GM12878 (cell line): ENCODE results near the gene STXBP2. TPM values are rescaled to one million over a fixed set of nuclear protein-coding genes. Genes with fewer than 3 reads are reported as not detected.
A peak's percentile ranks its signal among the peaks of the same experiment; 100 is the strongest.

ENCODE experiments used
- CHD1 ChIP-seq: IDR thresholded peaks from 2 replicates; pipeline ENCODE4 v1.6.1; 2012; ENCODE audit warnings: low read depth, low read length, improper control_type of control experiment
- CHD2 ChIP-seq: IDR thresholded peaks from 2 replicates; pipeline ENCODE4 v1.6.1; 2011; ENCODE audit warnings: low read depth, low read length, improper control_type of control experiment, borderline replicate concordance
- EZH2 ChIP-seq: IDR thresholded peaks from 2 replicates; pipeline ENCODE4 v1.6.1; 2012; ENCODE audit warnings: low read depth, mild to moderate bottlenecking, control low read depth, inconsistent platforms, low read length, borderline replicate concordance; ENCODE audit not compliant: control insufficient read depth
- IRF4 ChIP-seq: IDR thresholded peaks from 2 replicates; pipeline ENCODE4 v1.6.1; 2011; ENCODE audit warnings: low read depth, low read length
- PAX5 ChIP-seq: IDR thresholded peaks from 2 replicates; pipeline ENCODE4 v1.6.1; 2011; ENCODE audit warnings: low read depth, low read length, borderline replicate concordance
- RFX5 ChIP-seq: IDR thresholded peaks from 2 replicates; pipeline ENCODE4 v1.6.1; 2011; ENCODE audit warnings: low read depth, low read length, improper control_type of control experiment
- SIX5 ChIP-seq: IDR thresholded peaks from 2 replicates; pipeline ENCODE4 v1.6.1; 2011; ENCODE audit warnings: mild to moderate bottlenecking, low read depth, low read length, moderate library complexity; ENCODE audit not compliant: severe bottlenecking
- SMC3 ChIP-seq: IDR thresholded peaks from 2 replicates; pipeline ENCODE4 v1.6.1; 2011; ENCODE audit warnings: low read length, improper control_type of control experiment, borderline replicate concordance
- SREBF2 ChIP-seq: IDR thresholded peaks from 2 replicates; pipeline ENCODE4 v1.6.1; 2012; ENCODE audit warnings: mild to moderate bottlenecking, low read length
- polyA plus RNA-seq, 11 experiments: library from polyadenylated mRNA; depleted of rRNA in 4 of 11; unstranded in 6 of 11; stranded (reverse) in 5 of 11; fragments of >200 nt; fragmentation: Nextera tagmentation in 4 of 11; fragmentation: Illumina TruSeq in 1 of 11; extraction: Ambion mirVana in 4 of 11; extraction: Trizol in 1 of 11; gene quantifications; 1 replicate in 1 of 11; 2 replicates in 10 of 11; pipeline versions ENCODE4 v1.2.1 to v1.2.3, GENCODE V29; 2011 to 2016; ENCODE audit warnings: inconsistent platforms in 2 of 11, missing spikeins in 2 of 11, low read depth in 1 of 11
- total RNA-seq, 4 experiments: library from RNA; depleted of rRNA in 3 of 4; stranded (reverse); fragments of >200 nt in 3 of 4; fragmentation: Illumina TruSeq in 1 of 4; extraction: Trizol in 1 of 4; gene quantifications; 2 replicates each; pipeline versions ENCODE4 v1.2.1 to v1.2.3, GENCODE V29; 2013 to 2021
- TF ChIP-seq, protein P1 (sequence below): IDR thresholded peaks from 2 replicates; pipeline ENCODE4 v1.6.1; 2012; ENCODE audit warnings: low read depth, low read length, improper control_type of control experiment
- TF ChIP-seq, protein P2 (sequence below): fragments of 450-650 bp; IDR thresholded peaks from 2 replicates; pipeline ENCODE4 v1.6.1; 2017; ENCODE audit warnings: mild to moderate bottlenecking, moderate library complexity
- TF ChIP-seq, protein P3 (sequence below): fragments of 450-650 bp; IDR thresholded peaks from 2 replicates; pipeline ENCODE4 v1.6.1; 2016; ENCODE audit warnings: mild to moderate bottlenecking

STXBP2 gene
- total and polyA plus RNA-seq, 10 of the 15 experiments (the other 5 are each of a cell fraction or from before 2014, with no cell fraction given), result 2.6 to 111 (median 61.4) TPM

DNA sequence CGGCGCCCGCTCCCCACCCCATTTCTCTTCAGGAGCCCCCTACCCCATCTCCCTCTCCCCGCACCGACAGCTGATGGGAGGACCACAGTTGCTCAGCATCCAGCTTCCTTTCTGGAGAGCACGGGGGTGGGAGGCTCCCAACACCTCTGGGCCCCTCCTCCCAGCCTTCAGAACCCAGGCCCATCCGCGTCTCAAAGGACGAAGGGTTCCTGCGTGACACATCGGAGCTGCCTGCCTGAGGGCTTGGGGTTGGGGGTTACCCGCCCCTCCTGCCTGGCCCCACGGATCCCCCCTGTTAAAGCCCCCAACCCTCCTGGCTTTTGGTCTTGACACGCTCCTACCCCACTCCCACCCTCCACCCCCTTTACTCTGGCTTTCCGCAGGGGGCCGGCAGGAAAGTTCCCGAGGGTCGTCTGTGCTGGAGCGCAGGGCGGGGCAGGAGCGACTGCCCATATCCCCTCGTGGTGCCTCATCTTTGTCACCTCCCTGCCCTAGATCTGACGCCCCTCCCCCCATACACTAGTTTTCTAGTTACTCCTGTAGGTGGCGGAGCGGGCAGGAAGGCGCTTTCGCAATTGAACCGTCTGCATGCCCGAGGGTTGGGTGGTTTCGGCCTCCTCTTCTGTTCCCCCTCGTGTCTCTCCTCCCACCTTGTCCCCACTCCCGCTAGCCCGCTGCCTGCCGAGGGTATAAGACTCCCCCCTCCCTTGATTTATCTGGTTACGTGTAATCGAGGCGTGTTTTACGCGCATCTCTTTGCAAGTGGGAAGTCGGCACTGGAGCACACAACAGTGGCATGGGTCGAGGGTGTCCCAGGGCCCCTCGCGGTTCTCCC, 44.6 kb downstream of the STXBP2 start (continued):
- TF ChIP-seq CHD1 (no peak), IRF4 (0 out of 2 replicates have a peak, but pooled peaks have one; percentile 15), CHD2 (peak; percentile 84), SREBF2 (no peak), SIX5 (no peak), EZH2 (no peak), PAX5 (no peak), SMC3 (peak; percentile 68), RFX5 (no peak)
- TF ChIP-seq, protein P1, sequence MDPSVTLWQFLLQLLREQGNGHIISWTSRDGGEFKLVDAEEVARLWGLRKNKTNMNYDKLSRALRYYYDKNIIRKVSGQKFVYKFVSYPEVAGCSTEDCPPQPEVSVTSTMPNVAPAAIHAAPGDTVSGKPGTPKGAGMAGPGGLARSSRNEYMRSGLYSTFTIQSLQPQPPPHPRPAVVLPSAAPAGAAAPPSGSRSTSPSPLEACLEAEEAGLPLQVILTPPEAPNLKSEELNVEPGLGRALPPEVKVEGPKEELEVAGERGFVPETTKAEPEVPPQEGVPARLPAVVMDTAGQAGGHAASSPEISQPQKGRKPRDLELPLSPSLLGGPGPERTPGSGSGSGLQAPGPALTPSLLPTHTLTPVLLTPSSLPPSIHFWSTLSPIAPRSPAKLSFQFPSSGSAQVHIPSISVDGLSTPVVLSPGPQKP, result no peak
- TF ChIP-seq, protein P2, sequence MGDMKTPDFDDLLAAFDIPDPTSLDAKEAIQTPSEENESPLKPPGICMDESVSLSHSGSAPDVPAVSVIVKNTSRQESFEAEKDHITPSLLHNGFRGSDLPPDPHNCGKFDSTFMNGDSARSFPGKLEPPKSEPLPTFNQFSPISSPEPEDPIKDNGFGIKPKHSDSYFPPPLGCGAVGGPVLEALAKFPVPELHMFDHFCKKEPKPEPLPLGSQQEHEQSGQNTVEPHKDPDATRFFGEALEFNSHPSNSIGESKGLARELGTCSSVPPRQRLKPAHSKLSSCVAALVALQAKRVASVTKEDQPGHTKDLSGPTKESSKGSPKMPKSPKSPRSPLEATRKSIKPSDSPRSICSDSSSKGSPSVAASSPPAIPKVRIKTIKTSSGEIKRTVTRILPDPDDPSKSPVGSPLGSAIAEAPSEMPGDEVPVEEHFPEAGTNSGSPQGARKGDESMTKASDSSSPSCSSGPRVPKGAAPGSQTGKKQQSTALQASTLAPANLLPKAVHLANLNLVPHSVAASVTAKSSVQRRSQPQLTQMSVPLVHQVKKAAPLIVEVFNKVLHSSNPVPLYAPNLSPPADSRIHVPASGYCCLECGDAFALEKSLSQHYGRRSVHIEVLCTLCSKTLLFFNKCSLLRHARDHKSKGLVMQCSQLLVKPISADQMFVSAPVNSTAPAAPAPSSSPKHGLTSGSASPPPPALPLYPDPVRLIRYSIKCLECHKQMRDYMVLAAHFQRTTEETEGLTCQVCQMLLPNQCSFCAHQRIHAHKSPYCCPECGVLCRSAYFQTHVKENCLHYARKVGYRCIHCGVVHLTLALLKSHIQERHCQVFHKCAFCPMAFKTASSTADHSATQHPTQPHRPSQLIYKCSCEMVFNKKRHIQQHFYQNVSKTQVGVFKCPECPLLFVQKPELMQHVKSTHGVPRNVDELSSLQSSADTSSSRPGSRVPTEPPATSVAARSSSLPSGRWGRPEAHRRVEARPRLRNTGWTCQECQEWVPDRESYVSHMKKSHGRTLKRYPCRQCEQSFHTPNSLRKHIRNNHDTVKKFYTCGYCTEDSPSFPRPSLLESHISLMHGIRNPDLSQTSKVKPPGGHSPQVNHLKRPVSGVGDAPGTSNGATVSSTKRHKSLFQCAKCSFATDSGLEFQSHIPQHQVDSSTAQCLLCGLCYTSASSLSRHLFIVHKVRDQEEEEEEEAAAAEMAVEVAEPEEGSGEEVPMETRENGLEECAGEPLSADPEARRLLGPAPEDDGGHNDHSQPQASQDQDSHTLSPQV, result no peak
- TF ChIP-seq, protein P3, sequence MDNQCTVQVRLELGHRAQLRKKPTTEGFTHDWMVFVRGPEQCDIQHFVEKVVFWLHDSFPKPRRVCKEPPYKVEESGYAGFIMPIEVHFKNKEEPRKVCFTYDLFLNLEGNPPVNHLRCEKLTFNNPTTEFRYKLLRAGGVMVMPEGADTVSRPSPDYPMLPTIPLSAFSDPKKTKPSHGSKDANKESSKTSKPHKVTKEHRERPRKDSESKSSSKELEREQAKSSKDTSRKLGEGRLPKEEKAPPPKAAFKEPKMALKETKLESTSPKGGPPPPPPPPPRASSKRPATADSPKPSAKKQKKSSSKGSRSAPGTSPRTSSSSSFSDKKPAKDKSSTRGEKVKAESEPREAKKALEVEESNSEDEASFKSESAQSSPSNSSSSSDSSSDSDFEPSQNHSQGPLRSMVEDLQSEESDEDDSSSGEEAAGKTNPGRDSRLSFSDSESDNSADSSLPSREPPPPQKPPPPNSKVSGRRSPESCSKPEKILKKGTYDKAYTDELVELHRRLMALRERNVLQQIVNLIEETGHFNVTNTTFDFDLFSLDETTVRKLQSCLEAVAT, result peak; percentile 87
